ENCODE results near the gene GTF2A1L.

The GTF2A1L gene

GRCh38 chr2:48617618-48618017 is at the start of gene GTF2A1L:
Gene GTF2A1L (plus strand): TSS chr2:48617856. CDS start chr2:48617875, 19 bp downstream.
- H3K4me1 ChIP-seq (ENCODE audit: control insufficient read depth in 5 of 5, insufficient read depth in 5 of 5, low read length in 5 of 5) = no peaks in the 10 kb centered on the region
- no peak within 1 kb of the TSS for H3K9ac ChIP-seq (ENCODE audit: low read length in 5 of 5)

GRCh38 chr2:48568547-48568946 is 49.1 kb upstream of the GTF2A1L start:
- peak overlapping the region in 3 of 5 donors; percentile 59 to 90 (median 60) for H3K9ac ChIP-seq (ENCODE audit: low read length in 5 of 5)
- peak overlapping the region; percentile 3 to 59 (median 52) for H3K4me3 ChIP-seq (ENCODE audit: low read depth in 1 of 5, low read length in 5 of 5)
- no peaks in the 10 kb centered on the region for H3K27me3 ChIP-seq (ENCODE audit: control insufficient read depth in 5 of 5, insufficient read depth in 4 of 5, low read length in 5 of 5)
- H3K27ac ChIP-seq (ENCODE audit: low read depth, low read length) = peak overlapping the region; percentile 93
- no peaks in the 10 kb centered on the region for H3K9me3 ChIP-seq (ENCODE audit: control insufficient read depth in 5 of 5, low read length in 5 of 5)
- H3K4me1 ChIP-seq (ENCODE audit: control insufficient read depth in 5 of 5, insufficient read depth in 5 of 5, low read length in 5 of 5) = peaks cover 5 to 53% (median 20%) of the 10 kb centered on the region in 5 donors
- H3K36me3 ChIP-seq (ENCODE audit: control insufficient read depth in 5 of 5, insufficient read depth in 5 of 5, low read length in 5 of 5) = peaks cover 0 to under 1% (median 0%) of the 10 kb centered on the region in 5 donors

More at GRCh38 chr2:48617618-48618017, at the start of gene GTF2A1L:
- no peak within 1 kb of the TSS for H3K27ac ChIP-seq (ENCODE audit: low read depth, low read length)
- no peak within 1 kb of the TSS for H3K4me3 ChIP-seq (ENCODE audit: low read depth in 1 of 5, low read length in 5 of 5)
- peaks cover 0 to 3% (median 0%) of the 10 kb centered on the region in 5 donors for H3K9me3 ChIP-seq (ENCODE audit: control insufficient read depth in 5 of 5, low read length in 5 of 5)
- peaks cover 0 to 2% (median 0%) of the 10 kb centered on the region in 5 donors for H3K36me3 ChIP-seq (ENCODE audit: control insufficient read depth in 5 of 5, insufficient read depth in 5 of 5, low read length in 5 of 5)
- no peaks in the 10 kb centered on the region for H3K27me3 ChIP-seq (ENCODE audit: control insufficient read depth in 5 of 5, insufficient read depth in 4 of 5, low read length in 5 of 5)

GRCh38 chr2:48569433-48569832 is 48.2 kb upstream of the GTF2A1L start:
- peak overlapping the region in 3 of 5 donors; percentile 19 to 54 (median 48) for H3K4me3 ChIP-seq (ENCODE audit: low read depth in 1 of 5, low read length in 5 of 5)
- H3K9me3 ChIP-seq (ENCODE audit: control insufficient read depth in 5 of 5, low read length in 5 of 5) = no peaks in the 10 kb centered on the region
- peak overlapping the region in 3 of 5 donors; percentile 59 to 90 (median 60) for H3K9ac ChIP-seq (ENCODE audit: low read length in 5 of 5)
- H3K4me1 ChIP-seq (ENCODE audit: control insufficient read depth in 5 of 5, insufficient read depth in 5 of 5, low read length in 5 of 5) = peaks cover 5 to 53% (median 20%) of the 10 kb centered on the region in 5 donors
- H3K36me3 ChIP-seq (ENCODE audit: control insufficient read depth in 5 of 5, insufficient read depth in 5 of 5, low read length in 5 of 5) = peaks cover 0 to 3% (median 0%) of the 10 kb centered on the region in 5 donors
- H3K27ac ChIP-seq (ENCODE audit: low read depth, low read length) = peak overlapping the region; percentile 93
- no peaks in the 10 kb centered on the region for H3K27me3 ChIP-seq (ENCODE audit: control insufficient read depth in 5 of 5, insufficient read depth in 4 of 5, low read length in 5 of 5)

GRCh38 chr2:48572816-48573215 is 44.8 kb upstream of the GTF2A1L start:
- peaks cover 0 to 3% (median 0%) of the 10 kb centered on the region in 5 donors for H3K36me3 ChIP-seq (ENCODE audit: control insufficient read depth in 5 of 5, insufficient read depth in 5 of 5, low read length in 5 of 5)
- no peak overlapping the region for H3K4me3 ChIP-seq (ENCODE audit: low read depth in 1 of 5, low read length in 5 of 5)
- H3K27me3 ChIP-seq (ENCODE audit: control insufficient read depth in 5 of 5, insufficient read depth in 4 of 5, low read length in 5 of 5) = no peaks in the 10 kb centered on the region
- H3K9me3 ChIP-seq (ENCODE audit: control insufficient read depth in 5 of 5, low read length in 5 of 5) = no peaks in the 10 kb centered on the region
- H3K9ac ChIP-seq (ENCODE audit: low read length in 5 of 5) = peak overlapping the region in 1 of 5 donors; percentile 21
- peaks cover 2 to 40% (median 11%) of the 10 kb centered on the region in 5 donors for H3K4me1 ChIP-seq (ENCODE audit: control insufficient read depth in 5 of 5, insufficient read depth in 5 of 5, low read length in 5 of 5)
- H3K27ac ChIP-seq (ENCODE audit: low read depth, low read length) = peak overlapping the region; percentile 93

GRCh38 chr2:48574353-48575287 is 43.0 kb upstream of the GTF2A1L start:
- Histone ChIP-seq H3K27ac (ENCODE audit: low read depth, low read length) (no peak overlapping the region), H3K36me3 (ENCODE audit: control insufficient read depth in 5 of 5, insufficient read depth in 5 of 5, low read length in 5 of 5) (peaks cover 0 to 3% (median 0%) of the 10 kb centered on the region in 5 donors), H3K4me1 (ENCODE audit: control insufficient read depth in 5 of 5, insufficient read depth in 5 of 5, low read length in 5 of 5) (peaks cover 0 to 27% (median 12%) of the 10 kb centered on the region in 5 donors), H3K27me3 (ENCODE audit: control insufficient read depth in 5 of 5, insufficient read depth in 4 of 5, low read length in 5 of 5) (no peaks in the 10 kb centered on the region), H3K9me3 (ENCODE audit: control insufficient read depth in 5 of 5, low read length in 5 of 5) (no peaks in the 10 kb centered on the region), H3K9ac (ENCODE audit: low read length in 5 of 5) (no peak overlapping the region), H3K4me3 (ENCODE audit: low read depth in 1 of 5, low read length in 5 of 5) (no peak overlapping the region)

- Histone ChIP-seq H3K4me1 (ENCODE audit: control insufficient read depth in 5 of 5, insufficient read depth in 5 of 5, low read length in 5 of 5) (peaks cover 0 to 9% (median 0%) of the 10 kb centered on the region in 5 donors), H3K27ac (ENCODE audit: low read depth, low read length) (no peak overlapping the region), H3K36me3 (ENCODE audit: control insufficient read depth in 5 of 5, insufficient read depth in 5 of 5, low read length in 5 of 5) (peaks cover 0 to 11% (median 9%) of the 10 kb centered on the region in 5 donors), H3K27me3 (ENCODE audit: control insufficient read depth in 5 of 5, insufficient read depth in 4 of 5, low read length in 5 of 5) (no peaks in the 10 kb centered on the region), H3K9me3 (ENCODE audit: control insufficient read depth in 5 of 5, low read length in 5 of 5) (no peaks in the 10 kb centered on the region), H3K9ac (ENCODE audit: low read length in 5 of 5) (no peak overlapping the region), H3K4me3 (ENCODE audit: low read depth in 1 of 5, low read length in 5 of 5) (no peak overlapping the region)
Observed at GRCh38 chr2:48578313-48578712, 39.3 kb upstream of the GTF2A1L start.

GRCh38 chr2:48583961-48584360 is 33.7 kb upstream of the GTF2A1L start:
- no peaks in the 10 kb centered on the region for H3K9me3 ChIP-seq (ENCODE audit: control insufficient read depth in 5 of 5, low read length in 5 of 5)
- H3K27me3 ChIP-seq (ENCODE audit: control insufficient read depth in 5 of 5, insufficient read depth in 4 of 5, low read length in 5 of 5) = no peaks in the 10 kb centered on the region
- H3K36me3 ChIP-seq (ENCODE audit: control insufficient read depth in 5 of 5, insufficient read depth in 5 of 5, low read length in 5 of 5) = peaks cover 0 to 14% (median 9%) of the 10 kb centered on the region in 5 donors
- H3K4me1 ChIP-seq (ENCODE audit: control insufficient read depth in 5 of 5, insufficient read depth in 5 of 5, low read length in 5 of 5) = peaks cover 0 to 4% (median under 1%) of the 10 kb centered on the region in 5 donors
- no peak overlapping the region for H3K4me3 ChIP-seq (ENCODE audit: low read depth in 1 of 5, low read length in 5 of 5)
- no peak overlapping the region for H3K9ac ChIP-seq (ENCODE audit: low read length in 5 of 5)
- H3K27ac ChIP-seq (ENCODE audit: low read depth, low read length) = no peak overlapping the region

GRCh38 chr2:48584551-48584950 is 33.1 kb upstream of the GTF2A1L start:
- Histone ChIP-seq H3K27ac (ENCODE audit: low read depth, low read length) (no peak overlapping the region), H3K4me1 (ENCODE audit: control insufficient read depth in 5 of 5, insufficient read depth in 5 of 5, low read length in 5 of 5) (peaks cover 0 to 6% (median 3%) of the 10 kb centered on the region in 5 donors), H3K4me3 (ENCODE audit: low read depth in 1 of 5, low read length in 5 of 5) (no peak overlapping the region), H3K9ac (ENCODE audit: low read length in 5 of 5) (no peak overlapping the region), H3K36me3 (ENCODE audit: control insufficient read depth in 5 of 5, insufficient read depth in 5 of 5, low read length in 5 of 5) (peaks cover 0 to 14% (median 9%) of the 10 kb centered on the region in 5 donors), H3K9me3 (ENCODE audit: control insufficient read depth in 5 of 5, low read length in 5 of 5) (no peaks in the 10 kb centered on the region), H3K27me3 (ENCODE audit: control insufficient read depth in 5 of 5, insufficient read depth in 4 of 5, low read length in 5 of 5) (no peaks in the 10 kb centered on the region)

- Histone ChIP-seq H3K36me3 (ENCODE audit: control insufficient read depth in 5 of 5, insufficient read depth in 5 of 5, low read length in 5 of 5) (peaks cover 0 to 5% (median under 1%) of the 10 kb centered on the region in 5 donors), H3K4me3 (ENCODE audit: low read depth in 1 of 5, low read length in 5 of 5) (no peak overlapping the region), H3K9ac (ENCODE audit: low read length in 5 of 5) (no peak overlapping the region), H3K27ac (ENCODE audit: low read depth, low read length) (no peak overlapping the region), H3K4me1 (ENCODE audit: control insufficient read depth in 5 of 5, insufficient read depth in 5 of 5, low read length in 5 of 5) (peaks cover 0 to 6% (median 2%) of the 10 kb centered on the region in 5 donors), H3K27me3 (ENCODE audit: control insufficient read depth in 5 of 5, insufficient read depth in 4 of 5, low read length in 5 of 5) (no peaks in the 10 kb centered on the region), H3K9me3 (ENCODE audit: control insufficient read depth in 5 of 5, low read length in 5 of 5) (no peaks in the 10 kb centered on the region)
Observed at GRCh38 chr2:48586433-48586832, 31.2 kb upstream of the GTF2A1L start.

- Histone ChIP-seq H3K4me1 (ENCODE audit: control insufficient read depth in 5 of 5, insufficient read depth in 5 of 5, low read length in 5 of 5) (peaks cover 0 to 6% (median 0%) of the 10 kb centered on the region in 5 donors), H3K27me3 (ENCODE audit: control insufficient read depth in 5 of 5, insufficient read depth in 4 of 5, low read length in 5 of 5) (no peaks in the 10 kb centered on the region)
Observed at GRCh38 chr2:48587560-48587959, 30.1 kb upstream of the GTF2A1L start.

More at GRCh38 chr2:48587560-48587959, 30.1 kb upstream of the GTF2A1L start:
- Histone ChIP-seq H3K27ac (ENCODE audit: low read depth, low read length) (no peak overlapping the region), H3K36me3 (ENCODE audit: control insufficient read depth in 5 of 5, insufficient read depth in 5 of 5, low read length in 5 of 5) (peaks cover 0 to 5% (median 0%) of the 10 kb centered on the region in 5 donors), H3K4me3 (ENCODE audit: low read depth in 1 of 5, low read length in 5 of 5) (no peak overlapping the region), H3K9me3 (ENCODE audit: control insufficient read depth in 5 of 5, low read length in 5 of 5) (no peaks in the 10 kb centered on the region), H3K9ac (ENCODE audit: low read length in 5 of 5) (peak overlapping the region in 1 of 5 donors; percentile 36)
